ENCODE measurements around the gene FDXR.

- no peak for TF ChIP-seq CTCF (IDR thresholded peaks at IDR 0.05)
- no peak for TF ChIP-seq SMC3 (IDR thresholded peaks at IDR 0.05)
- TF ChIP-seq JUNB (IDR thresholded peaks at IDR 0.05), result no peak
These were observed 15.6 kb downstream of the FDXR start for GRCh38 chr17:74857191-74857590.
